GM12878 (cell line): ENCODE data around the gene VEPH1. TPM values are rescaled to one million over a fixed set of nuclear protein-coding genes. Genes with fewer than 3 reads are reported as not detected.

Experiments
- ATAC-seq: fragments of 200-7000 bp; cut with Tn5 transposase; 3 replicates; pipeline ENCODE4 v1.9.1; 2020; ENCODE audit warnings: mild to moderate bottlenecking, moderate library complexity
- BruUV-seq: library from RNA; stranded (reverse); fragments of 400-500 nt; replicated peaks from 2 replicates; lab custom pipeline; 2021; lab: Mats Ljungman, UMichigan
- CTCF ChIA-PET: fragments of 300-600 bp; sonication (Branson Sonifier 250); formaldehyde crosslinking; extraction: SDS; loops from one replicate; lab custom pipeline; 2021; ENCODE audit warnings: inconsistent platforms; lab: Yijun Ruan, JAX
- POLR2A ChIA-PET: fragments of 350-600 bp; formaldehyde crosslinking; extraction: SDS; loops from one replicate; lab custom pipeline; 2021; ENCODE audit warnings: inconsistent platforms; lab: Charles Lee
- RAD21 ChIA-PET: fragments of 300-600 bp; sonication (Branson Sonifier 250); formaldehyde crosslinking; loops from one replicate; lab custom pipeline; 2023; ENCODE audit warnings: antibody characterized with exemption; ENCODE audit not compliant: unreplicated experiment; lab: Charles Lee
- SMC1A ChIA-PET: fragments of 300-600 bp; sonication (Branson Sonifier 250); formaldehyde crosslinking; loops from one replicate; lab custom pipeline; 2023; ENCODE audit not compliant: unreplicated experiment, uncharacterized antibody; lab: Charles Lee
- DNase-seq: peaks from one replicate; pipeline ENCODE4 v3.0.0-alpha.2; 2011; ENCODE audit warnings: low read depth, low spot score
- FAIRE-seq: peaks from 3 replicates; lab custom pipeline; 2011; peaks lifted over from hg19 to GRCh38; lab: Jason Lieb, UNC
- H2AFZ ChIP-seq: 2 replicates; pipeline ENCODE4 v1.6.0; 2011; ENCODE audit warnings: low read depth, low read length, control low read depth; ENCODE audit not compliant: control insufficient read depth
- H3K27ac ChIP-seq: 2 replicates; pipeline ENCODE4 v1.5.1; 2011; ENCODE audit warnings: control low read depth; ENCODE audit not compliant: control insufficient read depth, insufficient read depth
- H3K27me3 ChIP-seq, 2 experiments: replicated peaks in 1 of 2; 2 replicates each; pipeline versions ENCODE4 v1.6.0 to v1.6.1; 2011; ENCODE audit warnings: low read length in 1 of 2; ENCODE audit not compliant: control insufficient read depth in 2 of 2, insufficient read depth in 2 of 2
- H3K36me3 ChIP-seq, 2 experiments: 2 replicates each; pipeline ENCODE4 v1.5.1; 2011; ENCODE audit warnings: low read length in 1 of 2; ENCODE audit not compliant: control insufficient read depth in 2 of 2, insufficient read depth in 2 of 2
- H3K4me1 ChIP-seq: 2 replicates; pipeline ENCODE4 v1.6.1; 2011; ENCODE audit warnings: mild to moderate bottlenecking, low read length, moderate library complexity, mixed read lengths; ENCODE audit not compliant: control insufficient read depth, insufficient read depth
- H3K4me2 ChIP-seq: 2 replicates; pipeline ENCODE4 v1.6.0; 2011; ENCODE audit warnings: control low read depth; ENCODE audit not compliant: control insufficient read depth, insufficient read depth
- H3K4me3 ChIP-seq: fragments of 200-600 bp; sonication (generic); 2 replicates; pipeline ENCODE4 v1.5.1; 2016
- H3K79me2 ChIP-seq: 2 replicates; pipeline ENCODE4 v1.6.0; 2011; ENCODE audit warnings: low read length; ENCODE audit not compliant: control insufficient read depth, insufficient read depth
- H3K9ac ChIP-seq: 2 replicates; pipeline ENCODE4 v1.8.0; 2011; ENCODE audit warnings: low read length, control low read depth, mixed read lengths; ENCODE audit not compliant: control insufficient read depth, insufficient read depth
- H3K9me3 ChIP-seq: replicated peaks from 3 replicates; pipeline ENCODE4 v1.5.1; 2011; ENCODE audit warnings: mild to moderate bottlenecking, low read length; ENCODE audit not compliant: control insufficient read depth, insufficient read depth
- H4K20me1 ChIP-seq: 2 replicates; pipeline ENCODE4 v1.6.0; 2011; ENCODE audit not compliant: control insufficient read depth, insufficient read depth
- CUX1 ChIP-seq: IDR thresholded peaks from 2 replicates; pipeline ENCODE4 v1.6.1; 2012; ENCODE audit warnings: improper control_type of control experiment, low read depth, low read length; ENCODE audit not compliant: insufficient replicate concordance
- HCFC1 ChIP-seq: fragments of 150-350 bp; IDR thresholded peaks from 2 replicates; pipeline ENCODE4 v1.6.1; 2014; ENCODE audit warnings: low read length
- PML ChIP-seq: IDR thresholded peaks from 2 replicates; pipeline ENCODE4 v1.6.1; 2012; ENCODE audit warnings: low read length, inconsistent platforms
- RELA ChIP-seq: fragments of 450-650 bp; IDR thresholded peaks from 2 replicates; pipeline ENCODE4 v1.8.0; 2014; ENCODE audit warnings: borderline replicate concordance; ENCODE audit not compliant: partially characterized antibody
- WGBS: methylation state at CpG from one replicate; pipeline ENCODE4 v1.1.6; 2016; ENCODE audit warnings: low lambda C conversion rate; ENCODE audit not compliant: insufficient replicate concordance, insufficient coverage; ENCODE audit errors: missing lambda C conversion rate; 5-methylcytosine and 5-hydroxymethylcytosine counted together
- in situ Hi-C: fragments of 300-500 bp; cut with MboI; formaldehyde crosslinking; loops from 9 replicates; pipeline ENCODE4 v1.14.3; 2018; ENCODE audit warnings: mixed read lengths
- intact Hi-C: fragments of 100-400 bp; cut with micrococcal nuclease; formaldehyde crosslinking; loops from one replicate; pipeline ENCODE4 v1.14.2; 2022; ENCODE audit not compliant: unreplicated experiment
- polyA plus RNA-seq, 11 experiments: library from polyadenylated mRNA; depleted of rRNA in 4 of 11; unstranded in 6 of 11; stranded (reverse) in 5 of 11; fragments of >200 nt; fragmentation: Nextera tagmentation in 4 of 11; fragmentation: Illumina TruSeq in 1 of 11; extraction: Ambion mirVana in 4 of 11; extraction: Trizol in 1 of 11; gene quantifications; 1 replicate in 1 of 11; 2 replicates in 10 of 11; pipeline versions ENCODE4 v1.2.1 to v1.2.3, GENCODE V29; 2011 to 2016; ENCODE audit warnings: inconsistent platforms in 2 of 11, missing spikeins in 2 of 11, low read depth in 1 of 11
- total RNA-seq, 4 experiments: library from RNA; depleted of rRNA in 3 of 4; stranded (reverse); fragments of >200 nt in 3 of 4; fragmentation: Illumina TruSeq in 1 of 4; extraction: Trizol in 1 of 4; gene quantifications; 2 replicates each; pipeline versions ENCODE4 v1.2.1 to v1.2.3, GENCODE V29; 2013 to 2021
- TF ChIP-seq, protein P1 (sequence below): fragments of 450-650 bp; IDR thresholded peaks from 2 replicates; pipeline ENCODE4 v1.6.1; 2016; ENCODE audit warnings: mild to moderate bottlenecking
- TF ChIP-seq, protein P2 (sequence below): fragments of 450-650 bp; IDR thresholded peaks from 2 replicates; pipeline ENCODE4 v1.6.1; 2014; ENCODE audit warnings: mild to moderate bottlenecking
- TF ChIP-seq, protein P3 (sequence below): fragments of 450-650 bp; formaldehyde crosslinking; IDR thresholded peaks from 2 replicates; pipeline ENCODE4 v1.4.0; 2020; ENCODE audit warnings: mild to moderate bottlenecking, moderate library complexity

VEPH1 gene
- total and polyA plus RNA-seq, 10 of the 15 experiments (the other 5 are each of a cell fraction or from before 2014, with no cell fraction given) = 0.04 to 0.26 (median 0.17) TPM; not detected in 7

- TF ChIP-seq CUX1 = no peak
- TF ChIP-seq, all 136 proteins: peak for 0
Observed at GRCh38 chr3:157317895-157318294, 185.3 kb downstream of the VEPH1 start (continued).

GRCh38 chr3:157313186-157313585 is 190.0 kb downstream of the VEPH1 start:
- SMC1A ChIA-PET = no interaction called here
- 51% methylated on average over 4 of the region's 4 CpGs for whole genome bisulfite sequencing
- POLR2A ChIA-PET = no interaction called here
- Histone ChIP-seq H3K4me2 (no peak overlapping the region), H3K79me2 (no peaks in the 10 kb centered on the region), H2AFZ (no peak overlapping the region), H3K36me3 (no peaks in the 10 kb centered on the region), H3K27ac (no peak overlapping the region), H3K4me3 (no peak overlapping the region), H4K20me1 (no peaks in the 10 kb centered on the region), H3K9me3 (no peaks in the 10 kb centered on the region), H3K4me1 (no peaks in the 10 kb centered on the region), H3K27me3 (no peaks in the 10 kb centered on the region), H3K9ac (no peak overlapping the region)
- RAD21 ChIA-PET = no interaction called here
- FAIRE-seq (no peak), ATAC-seq (no peak), DNase-seq (no peak)
- in situ Hi-C loops = no loop called here
- no TSS peak for BruUV-seq
- CTCF ChIA-PET = no interaction called here
- intact Hi-C loops = no loop called here
- no peak for TF ChIP-seq HCFC1
- TF ChIP-seq RELA = no peak
- TF ChIP-seq, protein P1, sequence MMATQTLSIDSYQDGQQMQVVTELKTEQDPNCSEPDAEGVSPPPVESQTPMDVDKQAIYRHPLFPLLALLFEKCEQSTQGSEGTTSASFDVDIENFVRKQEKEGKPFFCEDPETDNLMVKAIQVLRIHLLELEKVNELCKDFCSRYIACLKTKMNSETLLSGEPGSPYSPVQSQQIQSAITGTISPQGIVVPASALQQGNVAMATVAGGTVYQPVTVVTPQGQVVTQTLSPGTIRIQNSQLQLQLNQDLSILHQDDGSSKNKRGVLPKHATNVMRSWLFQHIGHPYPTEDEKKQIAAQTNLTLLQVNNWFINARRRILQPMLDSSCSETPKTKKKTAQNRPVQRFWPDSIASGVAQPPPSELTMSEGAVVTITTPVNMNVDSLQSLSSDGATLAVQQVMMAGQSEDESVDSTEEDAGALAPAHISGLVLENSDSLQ = no peak
- TF ChIP-seq PML = no peak
- TF ChIP-seq, protein P2, sequence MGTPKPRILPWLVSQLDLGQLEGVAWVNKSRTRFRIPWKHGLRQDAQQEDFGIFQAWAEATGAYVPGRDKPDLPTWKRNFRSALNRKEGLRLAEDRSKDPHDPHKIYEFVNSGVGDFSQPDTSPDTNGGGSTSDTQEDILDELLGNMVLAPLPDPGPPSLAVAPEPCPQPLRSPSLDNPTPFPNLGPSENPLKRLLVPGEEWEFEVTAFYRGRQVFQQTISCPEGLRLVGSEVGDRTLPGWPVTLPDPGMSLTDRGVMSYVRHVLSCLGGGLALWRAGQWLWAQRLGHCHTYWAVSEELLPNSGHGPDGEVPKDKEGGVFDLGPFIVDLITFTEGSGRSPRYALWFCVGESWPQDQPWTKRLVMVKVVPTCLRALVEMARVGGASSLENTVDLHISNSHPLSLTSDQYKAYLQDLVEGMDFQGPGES = no peak
- TF ChIP-seq, protein P3, sequence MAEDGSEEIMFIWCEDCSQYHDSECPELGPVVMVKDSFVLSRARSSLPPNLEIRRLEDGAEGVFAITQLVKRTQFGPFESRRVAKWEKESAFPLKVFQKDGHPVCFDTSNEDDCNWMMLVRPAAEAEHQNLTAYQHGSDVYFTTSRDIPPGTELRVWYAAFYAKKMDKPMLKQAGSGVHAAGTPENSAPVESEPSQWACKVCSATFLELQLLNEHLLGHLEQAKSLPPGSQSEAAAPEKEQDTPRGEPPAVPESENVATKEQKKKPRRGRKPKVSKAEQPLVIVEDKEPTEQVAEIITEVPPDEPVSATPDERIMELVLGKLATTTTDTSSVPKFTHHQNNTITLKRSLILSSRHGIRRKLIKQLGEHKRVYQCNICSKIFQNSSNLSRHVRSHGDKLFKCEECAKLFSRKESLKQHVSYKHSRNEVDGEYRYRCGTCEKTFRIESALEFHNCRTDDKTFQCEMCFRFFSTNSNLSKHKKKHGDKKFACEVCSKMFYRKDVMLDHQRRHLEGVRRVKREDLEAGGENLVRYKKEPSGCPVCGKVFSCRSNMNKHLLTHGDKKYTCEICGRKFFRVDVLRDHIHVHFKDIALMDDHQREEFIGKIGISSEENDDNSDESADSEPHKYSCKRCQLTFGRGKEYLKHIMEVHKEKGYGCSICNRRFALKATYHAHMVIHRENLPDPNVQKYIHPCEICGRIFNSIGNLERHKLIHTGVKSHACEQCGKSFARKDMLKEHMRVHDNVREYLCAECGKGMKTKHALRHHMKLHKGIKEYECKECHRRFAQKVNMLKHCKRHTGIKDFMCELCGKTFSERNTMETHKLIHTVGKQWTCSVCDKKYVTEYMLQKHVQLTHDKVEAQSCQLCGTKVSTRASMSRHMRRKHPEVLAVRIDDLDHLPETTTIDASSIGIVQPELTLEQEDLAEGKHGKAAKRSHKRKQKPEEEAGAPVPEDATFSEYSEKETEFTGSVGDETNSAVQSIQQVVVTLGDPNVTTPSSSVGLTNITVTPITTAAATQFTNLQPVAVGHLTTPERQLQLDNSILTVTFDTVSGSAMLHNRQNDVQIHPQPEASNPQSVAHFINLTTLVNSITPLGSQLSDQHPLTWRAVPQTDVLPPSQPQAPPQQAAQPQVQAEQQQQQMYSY (CRISPR knock-in tag) = no peak
